Fibroblast of skin of scalp (primary cell): ENCODE measurements around the gene RAB31.

Source experiments
- DNase-seq: peaks from one replicate; pipeline ENCODE4 v3.0.0-alpha.2; 2013

Gene RAB31

DNA sequence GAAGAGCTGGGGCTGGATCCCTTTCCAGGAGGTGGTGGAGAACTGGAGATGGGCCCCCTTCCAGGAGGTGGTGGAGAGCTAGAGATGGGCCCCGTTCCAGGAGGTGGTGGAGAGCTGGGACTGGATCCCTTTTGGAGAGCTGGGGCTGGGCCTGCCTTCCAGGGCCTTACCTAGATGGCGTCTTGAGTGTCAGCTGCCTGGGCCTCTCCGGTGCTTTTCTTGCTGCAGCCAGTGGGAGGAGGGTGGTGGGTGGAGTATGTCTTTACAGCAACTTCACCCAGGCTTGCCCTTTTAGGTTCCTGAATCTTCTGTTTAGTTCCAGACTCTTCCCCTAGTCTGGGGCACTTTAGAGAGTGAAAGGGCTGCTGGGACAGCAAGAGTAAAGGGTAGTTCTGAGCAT lies 158.5 kb downstream of the RAB31 start:
- DNase-seq: no peak

DNA sequence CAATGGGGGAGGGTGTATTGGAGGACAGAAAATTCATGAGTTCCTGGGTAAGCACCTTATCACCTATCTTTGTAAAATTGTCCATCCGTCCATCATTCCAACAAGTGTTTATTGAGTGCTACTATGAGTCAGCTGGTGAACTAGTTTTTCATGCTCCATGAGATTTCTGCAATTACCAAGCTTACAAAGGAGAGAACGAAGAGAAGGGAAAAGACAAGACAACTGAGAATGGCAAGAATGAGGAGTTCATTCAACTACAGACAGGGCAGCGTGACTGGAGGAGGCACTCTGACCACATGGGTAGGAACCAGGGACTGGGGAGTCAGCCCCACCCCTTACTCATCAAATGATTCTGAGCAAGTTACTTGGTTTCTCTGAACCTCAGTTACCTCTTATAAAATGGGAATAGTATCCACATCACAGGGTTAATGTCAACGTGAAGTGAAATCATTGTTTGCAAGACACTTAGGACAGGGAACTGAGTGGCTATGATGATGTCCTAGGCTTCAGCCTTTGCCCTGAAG lies 159.0 kb downstream of the RAB31 start:
- DNase-seq: no peak

DNA sequence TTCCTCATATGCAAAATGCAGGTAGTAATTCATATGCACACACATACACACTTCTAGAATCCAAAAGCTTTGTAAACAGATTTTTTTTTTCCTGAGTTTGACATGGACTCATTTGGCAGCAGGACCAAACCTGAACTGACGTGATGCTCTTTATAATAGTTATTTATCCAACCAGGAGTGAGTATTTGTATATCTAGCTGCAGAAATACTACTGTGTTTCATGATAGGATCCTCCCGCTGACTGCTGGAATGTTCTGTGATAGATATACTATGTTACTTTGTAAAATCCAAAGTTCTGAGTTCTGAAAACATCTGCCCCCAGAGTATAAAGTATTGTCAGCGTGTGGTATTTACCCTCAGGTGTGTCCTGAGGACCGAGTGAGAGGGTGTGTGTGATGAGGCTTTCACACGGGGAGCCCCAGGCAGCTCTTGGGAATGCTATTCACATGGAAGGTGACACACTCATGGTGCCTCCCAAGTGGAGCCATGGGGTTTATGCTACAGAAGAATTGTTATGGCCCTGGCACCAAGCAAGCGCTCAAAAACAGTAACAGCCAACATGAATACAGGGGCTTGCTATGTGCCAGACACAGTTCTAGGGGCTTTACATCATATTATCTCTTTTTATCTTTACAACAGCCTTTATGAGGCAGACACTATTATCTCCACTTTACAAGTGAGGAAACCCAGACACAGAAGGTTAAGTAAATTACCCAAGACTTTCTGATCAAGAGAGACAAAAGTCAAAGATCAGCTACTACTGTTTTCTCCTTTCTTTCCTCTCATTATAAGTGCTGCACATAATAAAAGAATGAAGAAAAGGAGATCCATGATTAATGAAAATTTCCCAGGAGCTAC lies 161.0 kb downstream of the RAB31 start:
- DNase-seq: no peak

DNA sequence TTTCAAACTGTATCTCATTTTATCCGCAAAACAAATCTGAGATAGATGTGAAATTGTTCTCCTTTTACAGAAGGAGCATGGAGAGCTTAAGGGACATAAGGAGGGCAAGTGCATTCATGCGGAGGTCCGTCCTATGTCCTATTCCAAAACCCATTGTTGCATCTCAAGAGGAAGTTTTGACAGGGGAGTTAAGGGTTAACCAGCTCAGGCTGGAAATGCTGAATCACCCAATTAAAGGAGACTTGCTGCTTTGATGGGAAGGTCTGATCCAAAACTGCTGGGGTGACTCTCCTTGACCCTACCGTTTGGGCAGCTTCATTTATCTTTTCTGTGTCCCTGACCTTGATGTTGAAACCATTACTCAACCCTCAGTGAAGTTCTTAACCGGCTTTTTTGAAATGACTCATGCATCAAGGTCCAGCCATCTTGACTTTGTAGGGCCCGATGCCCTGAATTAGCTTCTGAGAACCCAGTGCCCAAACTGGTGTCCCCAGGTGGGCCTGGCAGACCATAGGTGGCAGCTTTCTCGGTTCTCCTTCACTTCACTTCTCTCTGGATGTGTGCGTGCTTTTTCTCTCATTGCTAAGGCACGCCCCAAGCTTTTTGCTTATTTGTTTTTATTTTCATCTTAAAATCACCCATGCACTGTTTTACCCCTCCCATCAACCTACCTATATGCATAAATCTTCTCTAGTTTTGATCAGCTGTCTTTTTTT lies 161.8 kb downstream of the RAB31 start:
- DNase-seq: peak; percentile 40

DNA sequence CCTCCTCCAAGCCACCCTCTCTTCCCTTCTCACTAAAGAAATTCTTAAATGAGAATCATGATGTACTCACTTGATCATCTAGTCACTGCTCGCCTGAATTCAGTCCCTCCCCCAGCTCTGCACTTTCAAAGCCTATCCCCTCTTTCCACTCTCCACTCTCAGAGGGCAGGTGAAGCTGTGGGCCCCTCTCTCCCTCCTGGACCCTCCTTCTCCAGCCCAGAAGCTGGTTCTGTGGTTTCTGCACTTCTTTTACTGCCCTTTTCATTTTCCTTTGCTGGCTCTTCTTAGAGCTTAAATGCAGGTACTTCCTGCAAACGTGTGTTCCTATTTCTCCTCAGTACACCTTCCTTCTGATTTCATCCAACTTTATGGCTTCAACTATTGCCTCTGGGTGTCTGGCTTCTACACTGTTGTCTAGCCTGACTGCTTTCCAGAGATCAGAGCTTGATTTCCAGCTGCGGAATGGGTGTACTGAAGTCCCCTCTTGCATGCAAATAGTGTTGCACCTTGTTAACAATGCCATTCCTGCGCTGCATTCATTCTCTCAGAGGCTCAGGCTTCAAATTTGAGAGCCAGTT lies 162.4 kb downstream of the RAB31 start:
- DNase-seq: no peak

DNA sequence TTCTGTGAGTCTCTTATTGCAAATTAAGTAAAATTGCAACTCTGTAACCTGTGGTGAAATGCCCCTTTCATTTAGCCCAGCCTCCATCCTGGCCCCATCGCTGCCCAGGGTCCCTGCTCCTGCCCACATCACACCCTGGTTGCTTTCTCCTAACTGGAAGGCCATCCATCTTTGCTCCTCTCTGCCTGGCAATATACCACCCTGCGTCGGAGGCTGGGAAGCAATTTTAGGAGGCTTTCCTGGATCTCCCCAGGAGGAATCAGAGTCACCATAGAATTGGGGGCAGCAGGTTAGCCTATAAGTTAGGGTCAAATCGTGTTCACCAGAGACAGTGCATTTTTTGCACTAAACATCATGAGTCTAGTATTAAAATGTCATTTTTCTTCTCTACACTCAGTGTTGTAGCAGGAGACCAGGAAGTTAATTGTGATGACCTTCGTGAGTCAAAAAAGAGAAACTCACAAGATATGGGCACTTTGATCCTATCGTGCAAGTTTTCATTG lies 163.2 kb downstream of the RAB31 start:
- no peak for DNase-seq

DNA sequence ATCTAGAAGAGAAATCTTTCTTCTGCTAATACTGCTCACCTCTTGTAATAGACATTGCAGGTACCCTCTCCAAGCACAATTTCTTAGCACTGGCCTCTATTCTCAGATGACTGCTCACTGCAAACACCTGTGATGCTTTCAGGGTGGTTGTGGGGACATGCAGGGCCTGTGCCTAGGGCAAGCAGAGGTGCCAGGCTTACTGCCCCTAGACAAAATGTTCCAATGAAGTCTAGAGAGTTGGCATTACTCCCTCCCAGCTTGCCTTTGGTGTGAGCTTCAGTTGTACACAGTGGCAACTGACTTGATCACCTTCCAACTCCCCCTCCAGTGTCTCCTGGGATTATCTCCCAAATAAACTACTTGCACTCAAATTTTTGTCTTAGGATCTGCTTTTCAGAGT lies 164.7 kb downstream of the RAB31 start:
- no peak for DNase-seq

DNA sequence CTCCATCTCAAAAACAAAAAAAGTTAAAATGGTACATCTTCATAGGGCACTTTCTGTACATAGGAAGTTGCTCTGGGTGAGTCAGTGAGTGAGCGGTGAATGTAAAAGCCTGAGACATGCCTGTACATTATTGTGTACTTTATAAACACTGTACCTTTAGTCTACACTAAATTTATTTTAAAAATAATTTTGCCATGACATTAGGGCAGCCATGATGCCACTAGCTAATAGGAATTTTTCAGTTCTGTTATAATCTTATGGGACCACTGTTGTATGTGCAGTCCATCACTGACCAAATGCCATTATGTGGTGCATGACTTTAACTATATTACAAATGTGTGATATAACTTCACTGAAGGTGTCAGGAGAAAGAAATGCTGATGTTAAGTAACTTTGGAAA lies 166.6 kb downstream of the RAB31 start:
- no peak for DNase-seq

DNA sequence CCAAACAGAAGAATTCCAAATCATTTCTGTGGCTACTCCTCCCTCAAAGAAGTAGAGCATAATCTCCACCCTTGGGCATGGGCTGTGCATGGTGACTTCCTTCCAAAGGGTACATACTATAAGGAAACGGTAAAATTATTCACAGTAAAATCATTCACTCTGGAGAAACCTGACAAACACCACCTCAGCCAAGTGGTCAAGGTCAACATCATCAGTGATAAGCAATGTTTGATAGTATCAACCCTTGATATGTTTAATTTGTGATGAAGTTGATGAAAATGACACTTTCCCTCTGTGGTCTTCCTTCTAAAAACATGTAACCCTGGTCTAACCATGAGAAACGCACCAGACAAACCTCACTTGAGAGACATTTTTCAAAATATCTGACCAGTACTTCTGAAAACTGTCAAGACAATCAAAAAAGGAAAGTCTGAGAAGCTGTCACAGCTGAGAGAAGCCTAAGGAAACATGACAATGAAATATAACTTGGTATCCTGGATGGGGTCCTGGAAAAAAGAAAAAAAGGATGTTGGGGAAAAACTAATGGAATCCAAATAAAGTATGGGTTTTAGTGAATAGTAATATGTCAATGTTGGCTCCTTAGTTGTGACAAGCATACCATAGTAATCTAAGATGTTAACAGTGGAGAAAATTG lies 168.2 kb downstream of the RAB31 start:
- DNase-seq: no peak

DNA sequence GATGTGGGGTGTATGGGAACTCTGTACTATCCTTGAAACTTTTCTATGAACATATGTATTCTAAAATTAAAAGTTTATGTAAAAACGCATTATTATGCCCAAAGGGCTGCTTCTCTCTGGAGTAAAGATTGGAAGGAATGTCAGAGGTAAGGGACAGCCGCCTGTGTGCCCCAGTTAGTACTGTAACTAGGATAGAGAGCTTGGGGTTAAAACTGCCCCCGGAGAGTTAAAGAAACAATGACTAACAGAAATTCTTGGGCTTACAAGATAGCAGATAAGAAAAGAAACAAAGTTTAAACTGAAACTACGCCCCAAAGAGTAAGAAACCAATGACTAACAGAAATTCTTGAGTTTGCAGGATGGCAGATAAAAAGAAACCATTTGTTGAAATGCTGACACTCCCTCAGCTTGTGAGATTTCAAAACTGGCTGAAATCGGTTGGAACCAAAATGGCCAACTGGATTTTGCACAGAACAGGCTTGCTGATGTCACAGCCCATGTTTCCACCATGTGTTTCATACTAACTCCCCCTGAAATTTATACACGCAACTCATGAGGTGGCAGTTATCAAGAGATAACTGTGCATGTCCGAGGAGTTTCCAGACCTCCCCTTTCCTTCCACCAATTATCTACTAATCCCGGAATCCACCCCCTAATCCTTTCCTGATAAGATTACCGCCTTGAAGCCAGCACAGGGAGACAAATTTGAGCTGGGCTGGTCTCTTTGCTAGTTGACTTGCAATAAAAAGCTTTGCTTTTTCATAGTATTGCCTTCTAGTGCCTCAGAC lies 169.0 kb downstream of the RAB31 start:
- peak; percentile 77 for DNase-seq

DNA sequence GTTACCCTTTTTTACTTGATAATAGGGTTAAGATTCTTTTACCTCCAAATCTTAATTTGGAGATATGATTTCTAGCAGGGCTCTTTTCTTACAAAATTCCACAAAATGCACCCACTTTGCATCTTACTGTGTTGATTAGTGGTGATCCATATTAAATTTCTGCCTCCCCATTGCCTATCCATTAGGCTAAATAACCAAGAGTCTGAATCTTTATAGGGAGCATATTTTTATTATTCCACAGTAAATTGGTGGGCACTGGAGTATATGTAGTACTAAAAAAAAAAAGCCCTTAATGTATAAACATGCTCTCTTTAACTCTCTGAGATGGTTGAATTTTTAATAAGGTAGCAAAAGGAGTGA lies 169.5 kb downstream of the RAB31 start:
- no peak for DNase-seq

DNA sequence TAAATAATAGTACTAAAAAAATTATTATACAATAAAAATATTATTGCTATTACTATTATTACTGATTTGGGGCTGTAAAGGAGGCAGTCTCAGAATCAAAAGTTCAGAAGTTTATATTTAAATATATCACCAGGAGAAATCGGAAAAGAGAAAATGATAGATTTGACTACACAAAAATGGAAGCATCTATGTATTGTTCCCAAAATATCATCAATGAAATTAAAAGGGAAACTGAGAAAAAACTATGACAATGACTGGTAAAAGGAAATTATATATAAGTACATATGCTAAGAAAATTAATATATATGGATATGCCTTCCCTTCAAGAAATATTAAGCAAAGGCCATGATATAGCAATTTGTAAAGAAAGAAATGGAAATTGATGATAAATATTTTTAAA lies 170.0 kb downstream of the RAB31 start:
- no peak for DNase-seq

DNA sequence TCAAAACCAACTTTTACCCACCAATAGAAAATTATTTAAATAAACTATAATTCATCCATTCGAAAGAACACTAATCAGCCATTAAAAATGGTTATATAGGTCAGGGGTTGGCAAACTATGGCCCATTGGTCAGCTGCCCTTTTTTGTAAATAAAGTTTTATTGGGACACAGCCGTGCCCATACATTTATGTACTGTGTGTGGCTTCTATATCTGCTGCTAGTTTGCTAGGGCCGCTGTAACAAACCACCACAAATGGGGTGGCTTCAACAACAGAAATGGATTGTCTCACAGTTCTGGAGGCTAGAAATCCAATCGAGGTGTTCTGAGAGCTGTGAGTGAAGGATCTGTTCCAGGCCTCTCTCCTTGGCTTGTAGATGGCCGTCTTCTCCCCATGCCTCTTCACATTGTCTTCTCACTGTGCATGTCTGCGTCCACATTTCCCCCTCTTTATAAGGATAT lies 170.7 kb downstream of the RAB31 start:
- no peak for DNase-seq

DNA sequence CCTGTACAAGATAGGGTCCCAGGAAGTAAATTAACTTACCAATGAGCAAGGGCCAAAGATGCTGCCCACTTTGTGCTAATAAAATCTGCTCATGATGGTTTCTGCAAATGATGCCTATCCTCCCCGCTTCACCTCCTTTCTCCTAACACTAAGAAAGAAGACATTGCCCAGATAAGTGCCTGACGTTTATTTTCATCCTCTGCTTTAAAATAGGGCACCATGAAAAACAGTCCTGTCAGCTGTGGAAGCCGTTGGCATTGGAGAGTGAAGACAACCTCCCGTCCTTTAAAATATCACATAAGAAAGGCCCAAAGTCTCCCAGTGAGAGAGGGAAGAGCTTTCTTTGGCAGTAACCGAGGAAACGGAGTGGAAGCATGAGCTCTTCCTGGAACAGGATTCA lies 176.0 kb downstream of the RAB31 start:
- DNase-seq: no peak

DNA sequence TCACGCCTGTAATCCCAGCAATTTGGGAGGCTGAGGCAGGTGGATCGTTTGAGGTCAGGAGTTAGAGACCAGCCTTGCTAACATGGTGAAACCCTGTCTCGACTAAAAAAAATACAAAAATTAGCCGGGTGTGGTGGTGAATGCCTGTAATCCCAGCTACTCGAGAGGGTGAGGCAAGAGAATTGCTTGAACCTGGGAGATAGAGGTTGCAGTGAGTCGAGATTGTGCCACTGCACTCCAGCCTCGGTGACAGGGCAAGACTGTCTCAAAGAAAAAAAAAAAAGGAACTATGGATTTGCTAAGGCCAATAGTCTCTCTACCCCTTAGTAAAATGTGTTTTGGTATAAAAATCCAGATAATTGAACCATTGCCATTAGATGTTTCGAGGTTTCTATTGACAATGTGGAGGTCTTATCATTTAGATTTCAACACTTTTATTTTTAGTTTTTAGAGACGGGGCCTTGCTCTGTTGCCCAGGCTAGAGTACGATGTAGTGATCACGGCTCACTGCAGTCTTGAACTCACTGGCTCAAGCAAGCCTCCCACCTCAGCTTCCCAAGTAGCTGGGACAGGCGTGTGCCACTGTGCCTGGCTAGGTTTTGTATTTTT lies 176.5 kb downstream of the RAB31 start:
- no peak for DNase-seq

DNA sequence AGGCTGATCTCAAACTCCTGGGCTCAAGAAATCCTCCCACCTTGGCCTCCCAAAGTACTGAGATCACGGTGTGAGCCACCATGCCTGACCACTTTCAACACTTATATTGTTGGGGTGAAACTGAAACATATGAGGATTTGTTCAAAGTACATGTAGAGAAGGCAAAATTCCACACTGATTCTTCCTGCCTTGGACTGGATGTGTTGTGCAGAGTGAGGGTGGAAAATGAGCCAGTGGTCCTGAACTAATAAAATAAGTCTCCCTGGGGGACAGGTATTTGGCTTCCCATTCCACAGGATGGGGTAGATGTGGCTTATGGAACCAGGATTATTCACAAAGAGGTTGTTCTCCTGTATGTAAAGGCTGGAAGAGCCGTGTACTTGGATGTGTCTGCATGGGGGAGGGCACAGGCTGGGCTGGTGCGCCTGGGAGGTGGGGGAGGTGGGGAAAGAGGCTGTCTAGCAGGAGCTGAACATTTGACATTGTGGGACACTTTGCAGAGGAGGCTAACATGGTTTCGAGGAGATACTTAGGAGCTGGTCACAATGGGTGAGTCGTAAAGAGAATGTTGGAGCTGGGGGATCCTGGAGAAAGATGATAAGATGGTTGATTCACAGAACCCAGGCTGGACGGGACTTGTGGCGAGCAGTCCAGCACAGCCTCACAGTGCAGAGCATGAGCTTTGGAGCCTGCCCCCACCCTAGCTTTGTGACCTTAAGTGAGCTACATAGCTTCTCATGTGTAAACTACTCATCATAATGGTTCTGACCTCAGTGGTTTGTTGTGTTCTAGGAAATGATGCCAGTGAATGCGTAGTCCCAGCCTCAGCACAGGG lies 177.3 kb downstream of the RAB31 start, which contains the start of gene TXNDC2:
TXNDC2 (plus strand) TSS at position 804 of the 835 bp plus-strand sequence. CDS start 708 bp downstream, outside the sequence.
- no peak for DNase-seq

DNA sequence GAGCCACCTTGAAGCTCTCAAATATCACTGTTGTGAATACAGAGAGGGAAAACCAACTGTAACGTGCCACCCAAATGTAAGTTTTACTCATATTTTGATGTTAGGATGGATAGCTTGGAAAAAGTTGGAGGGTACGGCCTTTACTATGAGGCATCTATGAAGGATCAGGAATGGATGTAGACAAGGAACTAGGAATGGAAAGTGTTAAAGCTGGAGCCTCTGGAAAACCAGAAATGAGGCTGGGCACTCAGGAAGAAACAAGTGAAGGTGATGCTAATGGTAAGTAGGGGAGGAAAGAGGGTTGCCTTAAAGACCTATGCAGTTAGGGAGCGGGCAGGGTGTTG lies 177.9 kb downstream of the RAB31 start:
- DNase-seq: no peak

DNA sequence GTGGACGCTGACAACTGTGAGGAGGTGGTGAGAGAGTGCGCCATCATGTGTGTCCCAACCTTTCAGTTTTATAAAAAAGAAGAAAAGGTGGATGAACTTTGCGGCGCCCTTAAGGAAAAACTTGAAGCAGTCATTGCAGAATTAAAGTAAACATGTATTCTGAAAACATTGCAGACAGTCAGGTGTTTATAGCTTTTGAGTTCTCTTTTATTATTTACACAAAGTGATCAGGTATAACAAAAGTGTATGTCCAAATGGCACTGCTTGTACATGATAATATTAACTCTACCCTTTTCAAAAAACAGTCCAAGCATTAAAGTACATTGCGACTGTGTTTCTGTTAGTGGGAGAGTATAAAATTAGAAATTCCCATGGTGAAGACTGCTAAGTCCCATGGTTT lies 179.9 kb downstream of the RAB31 start:
- DNase-seq: no peak

DNA sequence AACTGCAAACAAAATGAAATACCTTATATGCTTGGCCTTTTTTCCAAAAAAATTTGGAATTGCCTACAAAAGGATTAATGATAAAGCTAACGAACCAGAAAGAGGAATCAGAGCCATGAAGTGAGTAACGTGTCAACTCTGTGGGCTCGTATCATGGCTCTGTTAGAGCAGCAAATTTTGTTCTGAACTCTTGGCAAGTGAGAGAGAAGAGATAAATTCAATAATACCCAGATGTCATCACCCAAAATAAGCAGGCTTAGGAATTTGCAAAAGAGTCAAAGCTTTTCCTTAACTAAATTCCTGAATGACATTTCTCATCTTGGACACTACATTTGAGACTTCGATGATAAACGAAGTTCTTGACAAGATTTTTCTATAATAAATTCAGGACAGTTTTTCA lies 182.1 kb downstream of the RAB31 start:
- peak; percentile 32 for DNase-seq

DNA sequence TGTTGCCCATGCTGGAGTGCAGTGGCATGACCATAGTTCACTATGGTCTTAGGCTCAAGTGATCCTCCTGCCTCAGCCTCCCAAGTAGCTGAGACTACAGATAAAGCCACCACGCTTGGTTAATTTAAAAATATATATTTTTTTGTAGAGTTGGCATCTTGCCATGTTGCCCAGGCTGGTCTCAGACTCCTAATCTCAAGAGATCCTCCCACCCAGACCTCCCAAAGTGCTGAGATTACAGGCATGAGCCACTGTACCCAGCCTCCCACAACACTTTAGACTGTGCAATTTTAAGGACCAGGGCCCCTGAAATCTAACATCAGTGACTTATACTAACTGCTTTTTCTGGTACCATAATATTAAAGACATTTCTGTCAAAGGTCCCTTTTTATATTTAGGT lies 182.9 kb downstream of the RAB31 start:
- DNase-seq: no peak
